Measurements from ENCODE around the gene MYO19. TPM values are rescaled to one million over a fixed set of nuclear protein-coding genes. Genes with fewer than 3 reads are reported as not detected.

MYO19 gene
- polyA plus RNA-seq, 1 experiment, result 46.9 TPM

DNA sequence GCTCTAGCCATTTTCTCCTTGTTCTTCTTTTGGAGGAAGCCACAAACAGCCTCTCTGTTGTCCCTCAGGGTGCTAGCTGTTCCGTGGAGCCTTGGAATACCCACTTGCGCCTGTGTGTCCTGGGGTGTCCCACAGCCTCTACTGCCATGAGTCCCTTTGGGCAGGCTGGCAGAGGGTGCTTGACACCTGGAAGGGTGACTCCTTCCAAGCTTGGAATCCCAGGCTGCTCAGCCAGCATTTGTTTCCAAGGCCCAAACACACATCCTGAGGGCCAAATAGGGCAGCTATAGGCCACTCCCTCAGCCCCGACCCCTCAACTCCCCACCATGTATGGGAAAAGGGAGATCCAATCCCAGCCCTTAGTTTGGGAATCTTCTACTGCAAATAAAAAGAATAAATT lies 33.3 kb downstream of the MYO19 start:
- CTCF ChIA-PET, result interaction anchor here (0.6 kb wide), 1 partner anchor 13 kb away, joined by 3 read pairs; no protein-coding TSS in a partner anchor
- H3K36me3 ChIP-seq (ENCODE audit: control insufficient read depth, insufficient read depth, low read length), result peaks cover 25% of the 10 kb centered on the region
- no peak overlapping the region for H3K4me3 ChIP-seq (ENCODE audit: low read depth, low read length)
- TF ChIP-seq, protein P1, sequence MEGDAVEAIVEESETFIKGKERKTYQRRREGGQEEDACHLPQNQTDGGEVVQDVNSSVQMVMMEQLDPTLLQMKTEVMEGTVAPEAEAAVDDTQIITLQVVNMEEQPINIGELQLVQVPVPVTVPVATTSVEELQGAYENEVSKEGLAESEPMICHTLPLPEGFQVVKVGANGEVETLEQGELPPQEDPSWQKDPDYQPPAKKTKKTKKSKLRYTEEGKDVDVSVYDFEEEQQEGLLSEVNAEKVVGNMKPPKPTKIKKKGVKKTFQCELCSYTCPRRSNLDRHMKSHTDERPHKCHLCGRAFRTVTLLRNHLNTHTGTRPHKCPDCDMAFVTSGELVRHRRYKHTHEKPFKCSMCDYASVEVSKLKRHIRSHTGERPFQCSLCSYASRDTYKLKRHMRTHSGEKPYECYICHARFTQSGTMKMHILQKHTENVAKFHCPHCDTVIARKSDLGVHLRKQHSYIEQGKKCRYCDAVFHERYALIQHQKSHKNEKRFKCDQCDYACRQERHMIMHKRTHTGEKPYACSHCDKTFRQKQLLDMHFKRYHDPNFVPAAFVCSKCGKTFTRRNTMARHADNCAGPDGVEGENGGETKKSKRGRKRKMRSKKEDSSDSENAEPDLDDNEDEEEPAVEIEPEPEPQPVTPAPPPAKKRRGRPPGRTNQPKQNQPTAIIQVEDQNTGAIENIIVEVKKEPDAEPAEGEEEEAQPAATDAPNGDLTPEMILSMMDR (IDR thresholded peaks at IDR 0.05; ENCODE audit: insufficient read depth, low read depth, low read length), result no peak
- no peaks in the 10 kb centered on the region for H3K27me3 ChIP-seq (ENCODE audit: control insufficient read depth, insufficient read depth, low read length)
- no peak for DNase-seq (ENCODE audit: low read depth)
- POLR2A ChIA-PET, result no interaction called here

DNA sequence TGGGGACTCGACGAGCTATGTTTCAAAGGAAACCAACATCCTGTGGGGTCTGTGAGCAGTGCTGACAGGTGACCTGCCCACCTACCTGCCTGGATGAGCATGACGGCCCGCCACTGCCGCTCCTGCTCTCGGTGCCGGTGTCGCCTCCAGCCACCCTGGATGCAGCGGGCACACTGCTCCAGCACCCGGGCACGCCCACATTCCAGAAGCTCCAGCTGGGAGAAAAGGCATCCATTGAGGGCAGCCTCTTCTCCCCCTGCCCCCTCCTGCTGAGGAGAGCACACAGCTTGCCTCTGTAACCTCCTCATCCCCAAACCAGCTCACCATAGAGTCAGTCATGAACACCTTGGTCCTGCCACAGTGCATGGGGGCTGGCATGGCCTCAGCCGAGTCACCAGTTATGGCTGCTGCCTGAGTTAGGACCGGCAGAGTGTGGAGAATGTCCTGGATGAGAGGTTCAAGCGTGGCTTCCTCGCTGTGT lies 33.9 kb downstream of the MYO19 start:
- no peaks in the 10 kb centered on the region for H3K27me3 ChIP-seq (ENCODE audit: control insufficient read depth, insufficient read depth, low read length)
- H3K4me3 ChIP-seq (ENCODE audit: low read depth, low read length), result no peak overlapping the region
- no peak for DNase-seq (ENCODE audit: low read depth)
- TF ChIP-seq, protein P1 (IDR thresholded peaks at IDR 0.05; ENCODE audit: insufficient read depth, low read depth, low read length), result no peak
- CTCF ChIA-PET, result interaction anchor here (0.6 kb wide), 3 partner anchors 13 to 579 kb away, joined by 3 read pairs; no protein-coding TSS in a partner anchor
- H3K36me3 ChIP-seq (ENCODE audit: control insufficient read depth, insufficient read depth, low read length), result peaks cover 23% of the 10 kb centered on the region
- POLR2A ChIA-PET, result no interaction called here

DNA sequence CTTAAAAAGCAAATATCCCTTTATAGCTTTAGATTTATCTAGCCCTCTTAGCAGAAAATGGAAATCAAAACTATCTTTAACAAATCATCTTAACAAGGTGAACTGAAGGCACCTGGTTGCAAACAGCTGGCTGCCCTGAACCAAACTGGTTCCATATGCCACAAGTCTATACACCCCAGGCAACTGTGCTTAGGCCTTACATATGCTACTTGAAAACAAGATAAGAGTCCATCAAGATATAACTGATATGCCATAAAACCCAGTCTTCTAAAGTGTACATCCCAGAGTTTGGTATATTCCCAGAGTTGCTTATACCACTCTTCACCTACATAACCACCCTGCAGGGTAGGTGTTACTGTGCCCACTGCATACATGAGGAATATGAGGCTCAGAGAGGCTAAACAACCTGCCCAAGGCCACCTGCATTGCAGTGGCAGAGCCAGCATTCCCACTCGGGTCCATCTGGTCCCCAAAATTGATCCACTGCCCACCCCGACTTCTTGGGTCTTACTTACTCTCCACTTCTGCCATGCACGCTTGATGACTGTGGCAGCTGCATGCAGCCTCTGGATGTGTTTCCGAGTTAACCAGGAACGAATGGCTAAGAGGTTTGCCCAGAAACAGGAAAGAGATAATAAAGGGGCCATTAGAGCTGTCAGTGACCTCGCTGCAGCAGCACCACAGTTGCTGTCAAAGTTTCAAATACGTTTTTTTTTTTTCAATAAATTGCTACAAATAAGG lies 35.9 kb downstream of the MYO19 start:
- Histone ChIP-seq H3K4me3 (ENCODE audit: low read depth, low read length) (no peak overlapping the region), H3K27me3 (ENCODE audit: control insufficient read depth, insufficient read depth, low read length) (no peaks in the 10 kb centered on the region), H3K36me3 (ENCODE audit: control insufficient read depth, insufficient read depth, low read length) (peaks cover 14% of the 10 kb centered on the region)
- ChIA-PET CTCF (interaction anchor here (0.7 to 1.8 kb wide), 2 partner anchors 16 to 17 kb away, joined by 3 to 9 read pairs; no protein-coding TSS in a partner anchor), POLR2A (no interaction called here)
- DNase-seq (ENCODE audit: low read depth), result no peak
- TF ChIP-seq, protein P1 (IDR thresholded peaks at IDR 0.05; ENCODE audit: insufficient read depth, low read depth, low read length), result no peak

DNA sequence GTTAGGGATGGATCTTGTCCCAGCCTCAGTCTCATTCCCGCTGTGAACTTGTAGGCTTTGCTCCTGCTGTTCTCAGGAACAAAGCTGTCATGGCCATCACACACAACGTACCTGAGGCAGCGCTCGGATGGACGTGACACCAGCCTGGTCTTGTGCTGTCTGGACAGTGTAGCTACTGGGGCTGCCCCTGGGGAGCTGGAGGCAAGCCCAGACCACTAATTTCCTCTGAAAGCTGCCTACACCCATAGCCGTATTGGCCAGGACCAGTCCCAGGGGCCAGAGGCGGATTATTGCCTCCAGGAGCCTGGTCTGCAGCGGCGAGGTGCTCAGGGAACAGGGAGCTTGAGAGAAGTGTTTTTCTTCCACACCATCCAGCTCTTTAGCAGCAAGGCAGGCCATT lies 36.5 kb downstream of the MYO19 start:
- POLR2A ChIA-PET, result no interaction called here
- CTCF ChIA-PET, result interaction anchor here (1.8 kb wide), 1 partner anchor 15 kb away, joined by 9 read pairs; no protein-coding TSS in a partner anchor
- Histone ChIP-seq H3K27me3 (ENCODE audit: control insufficient read depth, insufficient read depth, low read length) (no peaks in the 10 kb centered on the region), H3K36me3 (ENCODE audit: control insufficient read depth, insufficient read depth, low read length) (peaks cover 13% of the 10 kb centered on the region), H3K4me3 (ENCODE audit: low read depth, low read length) (no peak overlapping the region)
- TF ChIP-seq, protein P1 (IDR thresholded peaks at IDR 0.05; ENCODE audit: insufficient read depth, low read depth, low read length), result no peak
- no peak for DNase-seq (ENCODE audit: low read depth)

DNA sequence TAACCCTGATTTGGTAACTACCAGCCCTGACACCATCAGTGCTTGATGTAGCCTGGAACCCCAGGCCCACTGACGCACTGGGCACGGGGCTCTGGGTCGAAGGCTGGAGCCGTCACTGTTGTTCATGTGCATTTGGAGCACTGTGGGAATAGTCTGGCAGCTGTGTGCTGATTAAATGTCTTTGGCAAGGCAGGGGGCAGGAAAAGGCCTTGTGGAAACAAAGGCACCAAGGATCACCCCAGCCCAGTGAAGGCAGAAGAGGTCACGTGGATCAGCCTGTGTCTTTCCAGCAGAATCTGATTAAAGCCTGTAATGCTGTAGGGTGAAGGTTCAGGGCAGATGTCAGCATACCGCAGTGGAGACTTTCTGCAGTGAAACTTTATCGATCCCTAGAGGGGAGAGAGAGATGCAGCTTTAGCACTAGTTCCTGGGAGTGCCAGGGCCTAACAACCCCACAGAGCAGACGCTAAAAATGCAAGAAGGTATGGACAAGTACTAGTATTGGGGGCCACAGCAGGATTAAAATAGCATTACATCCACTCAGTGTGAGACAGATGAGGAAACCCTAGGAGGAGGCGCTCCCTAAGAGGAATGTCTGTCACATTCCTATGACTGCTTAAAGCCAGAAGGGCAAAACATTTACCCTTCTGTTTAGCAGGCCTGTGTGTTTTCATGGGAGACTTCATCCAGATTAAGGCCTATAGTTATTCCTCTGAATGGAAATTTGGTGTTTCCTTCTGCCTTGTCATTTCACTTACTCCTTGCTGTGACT lies 38.5 kb downstream of the MYO19 start:
- TF ChIP-seq, protein P1 (IDR thresholded peaks at IDR 0.05; ENCODE audit: insufficient read depth, low read depth, low read length), result no peak
- CTCF ChIA-PET, result interaction anchor here (0.8 kb wide), 1 partner anchor 16 kb away, joined by 3 read pairs; no protein-coding TSS in a partner anchor
- Histone ChIP-seq H3K36me3 (ENCODE audit: control insufficient read depth, insufficient read depth, low read length) (peaks cover 19% of the 10 kb centered on the region), H3K4me3 (ENCODE audit: low read depth, low read length) (no peak overlapping the region), H3K27me3 (ENCODE audit: control insufficient read depth, insufficient read depth, low read length) (no peaks in the 10 kb centered on the region)
- no peak for DNase-seq (ENCODE audit: low read depth)
- POLR2A ChIA-PET, result no interaction called here

Measured in BJ (cell line).